ENCODE measurements around the gene PPP4R1. TPM values are rescaled to one million over a fixed set of nuclear protein-coding genes. Genes with fewer than 3 reads are reported as not detected.

Gene PPP4R1
- total RNA-seq, 4 donors from 2014 or later, result 61.7 to 96.0 (median 79.2) TPM

DNA sequence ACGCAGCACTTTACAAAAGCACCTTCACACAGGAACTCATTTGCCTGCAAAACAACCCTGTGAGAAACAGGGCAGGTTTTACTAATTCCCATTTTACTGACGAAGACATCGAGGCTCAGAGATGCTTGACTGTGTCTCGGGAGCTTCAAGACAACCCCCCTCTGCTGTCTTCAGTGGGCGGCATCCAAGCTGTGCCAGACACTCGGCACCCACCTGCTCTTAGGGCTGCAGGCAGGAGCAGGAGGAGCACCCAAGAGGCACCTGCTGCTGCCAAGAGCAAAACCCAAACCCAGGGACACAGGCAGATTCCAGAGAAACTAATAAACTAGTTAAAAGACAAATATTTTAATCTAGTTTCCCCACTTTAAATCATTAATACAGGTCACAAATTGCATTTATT, 67.9 kb downstream of the PPP4R1 start:
- TF ChIP-seq, protein P1, sequence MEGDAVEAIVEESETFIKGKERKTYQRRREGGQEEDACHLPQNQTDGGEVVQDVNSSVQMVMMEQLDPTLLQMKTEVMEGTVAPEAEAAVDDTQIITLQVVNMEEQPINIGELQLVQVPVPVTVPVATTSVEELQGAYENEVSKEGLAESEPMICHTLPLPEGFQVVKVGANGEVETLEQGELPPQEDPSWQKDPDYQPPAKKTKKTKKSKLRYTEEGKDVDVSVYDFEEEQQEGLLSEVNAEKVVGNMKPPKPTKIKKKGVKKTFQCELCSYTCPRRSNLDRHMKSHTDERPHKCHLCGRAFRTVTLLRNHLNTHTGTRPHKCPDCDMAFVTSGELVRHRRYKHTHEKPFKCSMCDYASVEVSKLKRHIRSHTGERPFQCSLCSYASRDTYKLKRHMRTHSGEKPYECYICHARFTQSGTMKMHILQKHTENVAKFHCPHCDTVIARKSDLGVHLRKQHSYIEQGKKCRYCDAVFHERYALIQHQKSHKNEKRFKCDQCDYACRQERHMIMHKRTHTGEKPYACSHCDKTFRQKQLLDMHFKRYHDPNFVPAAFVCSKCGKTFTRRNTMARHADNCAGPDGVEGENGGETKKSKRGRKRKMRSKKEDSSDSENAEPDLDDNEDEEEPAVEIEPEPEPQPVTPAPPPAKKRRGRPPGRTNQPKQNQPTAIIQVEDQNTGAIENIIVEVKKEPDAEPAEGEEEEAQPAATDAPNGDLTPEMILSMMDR (IDR thresholded peaks at IDR 0.05; ENCODE audit: low read depth), result no peak

DNA sequence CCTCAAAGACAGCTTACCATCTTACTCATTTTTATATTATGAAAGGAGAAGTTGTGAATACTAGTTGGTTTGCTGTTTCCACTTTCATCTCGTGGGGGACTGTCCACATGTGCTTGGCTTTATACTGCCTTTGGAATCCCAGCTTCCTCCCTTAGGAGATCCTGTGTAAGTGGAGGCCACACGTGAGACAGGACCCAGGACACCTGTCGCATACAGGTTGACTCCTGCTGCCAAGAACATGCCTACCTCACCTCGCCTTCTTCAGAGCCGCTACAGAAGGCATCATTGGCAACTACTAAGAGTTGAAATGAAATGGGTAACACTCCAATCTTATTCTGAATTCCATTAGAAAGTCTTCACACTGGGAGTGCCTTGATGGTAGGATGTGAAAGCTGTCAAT, 69.3 kb downstream of the PPP4R1 start:
- TF ChIP-seq, protein P1 (IDR thresholded peaks at IDR 0.05; ENCODE audit: low read depth), result no peak

DNA sequence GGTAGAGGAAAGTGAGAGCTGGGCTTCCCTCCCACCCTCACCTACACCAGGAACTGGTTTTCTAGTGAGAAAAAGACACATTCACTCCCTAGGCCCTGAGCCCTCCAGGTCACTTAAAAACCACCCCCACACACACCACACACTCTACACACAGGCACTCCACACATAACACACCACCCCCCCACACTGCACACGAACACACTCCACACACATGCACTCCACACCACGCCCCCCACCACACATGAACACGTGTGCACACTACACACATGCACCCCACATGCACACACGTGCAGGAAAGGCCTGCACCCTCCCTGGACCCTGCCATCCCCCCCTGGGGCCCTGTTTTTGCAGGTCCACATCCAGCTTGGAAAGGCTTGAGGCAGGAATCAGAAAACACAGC, 71.4 kb downstream of the PPP4R1 start:
- TF ChIP-seq, protein P1 (IDR thresholded peaks at IDR 0.05; ENCODE audit: low read depth), result no peak

DNA sequence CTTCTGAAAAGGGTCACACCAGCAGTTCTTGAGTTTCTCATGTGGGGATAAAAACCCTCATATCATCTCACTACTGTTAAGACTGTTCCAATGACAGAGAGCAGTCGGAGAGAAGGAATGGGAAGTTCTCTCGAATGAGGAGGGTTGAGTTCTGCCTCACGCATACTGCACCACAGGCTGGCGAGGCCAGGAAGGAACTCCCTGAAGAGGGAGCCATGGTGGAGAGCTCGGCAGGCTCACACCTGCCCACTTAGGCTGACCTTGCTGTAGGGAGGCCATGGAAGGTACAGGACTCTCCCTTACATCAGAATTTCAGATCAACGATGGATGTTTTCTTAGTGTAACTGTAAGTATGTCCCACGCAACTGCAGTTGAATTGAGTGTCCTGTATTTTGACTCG, 74.4 kb downstream of the PPP4R1 start:
- TF ChIP-seq, protein P1 (IDR thresholded peaks at IDR 0.05; ENCODE audit: low read depth), result no peak

DNA sequence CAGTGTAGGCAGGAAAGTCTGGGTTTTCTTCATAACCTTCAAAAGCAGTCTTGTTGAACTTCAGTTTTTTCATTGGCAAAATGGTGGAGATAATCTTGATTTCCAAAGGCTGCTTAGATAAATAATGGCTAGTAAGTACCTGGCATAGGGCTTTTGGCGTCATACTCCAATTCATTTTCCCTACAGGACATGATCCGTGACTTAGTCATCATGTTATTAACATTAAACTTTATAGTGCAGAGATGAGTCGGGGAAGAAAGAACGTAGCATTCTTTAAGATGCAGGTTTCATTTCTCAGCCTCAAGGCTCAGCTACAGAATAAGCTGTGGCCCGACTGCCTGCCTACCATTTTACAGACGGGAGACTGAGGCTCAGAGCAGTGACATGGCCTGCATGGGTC, 75.1 kb downstream of the PPP4R1 start:
- TF ChIP-seq, protein P1 (IDR thresholded peaks at IDR 0.05; ENCODE audit: low read depth), result no peak

DNA sequence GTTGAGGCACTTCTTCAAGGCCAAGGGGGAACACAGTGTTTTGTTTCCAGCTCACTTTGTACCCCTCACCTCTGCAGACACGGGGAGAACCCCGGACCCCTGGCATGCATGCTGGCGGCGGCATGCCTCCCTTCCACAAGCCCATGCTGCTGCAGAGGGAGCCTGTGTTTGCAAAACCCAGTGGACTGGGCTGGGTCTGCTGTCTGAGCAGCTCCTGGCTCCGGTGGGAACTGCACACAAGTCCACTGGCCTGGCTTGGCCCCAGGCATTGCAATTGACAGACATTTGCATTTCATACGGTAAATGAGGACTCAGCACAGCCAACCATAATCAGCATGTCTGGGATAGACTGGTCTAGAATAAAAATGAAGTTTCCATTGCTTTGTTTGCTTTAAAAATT, 76.7 kb downstream of the PPP4R1 start:
- TF ChIP-seq, protein P1 (IDR thresholded peaks at IDR 0.05; ENCODE audit: low read depth), result no peak

DNA sequence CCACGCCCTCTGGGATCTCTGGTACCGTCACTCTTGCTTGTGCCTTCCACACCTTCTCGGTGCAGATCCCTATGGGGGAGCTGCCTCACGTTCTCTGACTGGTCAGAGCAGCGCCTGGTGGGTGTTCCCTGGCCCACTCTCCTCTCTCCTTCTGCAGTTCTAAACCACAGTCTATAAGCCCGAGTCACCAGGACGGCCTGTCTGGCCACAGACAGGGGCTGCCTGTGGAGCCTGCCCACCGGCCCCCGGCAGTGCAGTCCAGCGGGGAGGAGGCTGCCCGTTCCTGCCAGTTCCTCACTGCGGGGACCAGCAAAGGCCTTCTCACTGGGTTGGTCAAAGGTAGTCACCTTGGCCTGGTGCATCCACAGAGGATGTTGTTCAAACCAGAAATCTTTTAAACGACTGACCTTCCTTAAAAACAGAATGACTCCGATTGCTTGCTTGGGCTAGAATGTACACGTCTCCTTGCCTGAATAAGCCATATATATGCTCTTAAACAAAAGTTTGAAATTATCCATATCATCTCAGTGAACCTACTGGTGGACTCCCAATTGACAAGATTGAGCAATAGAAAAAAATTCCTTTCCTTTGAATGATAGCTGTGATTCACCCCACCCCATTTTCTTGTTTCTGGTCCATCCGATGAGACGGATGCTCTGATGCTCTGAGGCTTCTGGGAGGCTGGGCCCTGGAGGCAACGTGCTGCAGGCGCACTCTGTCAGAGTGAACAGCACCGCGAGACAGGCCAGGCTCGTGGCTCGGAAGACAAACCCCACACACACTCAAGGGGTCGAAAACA, 77.8 kb downstream of the PPP4R1 start:
- TF ChIP-seq, protein P1 (IDR thresholded peaks at IDR 0.05; ENCODE audit: low read depth), result no peak

Data from subcutaneous adipose tissue (tissue), 4 donors.